Smooth muscle cell of the coronary artery (primary cell): Measurements from ENCODE around the gene LILRA1. TPM values are rescaled to one million over a fixed set of nuclear protein-coding genes. Genes with fewer than 3 reads are reported as not detected.

Source experiments
- total RNA-seq: library from RNA; depleted of rRNA; stranded (reverse); fragments of >200 nt; gene quantifications from 2 replicates; pipeline ENCODE4 v1.2.3, GENCODE V29; 2014; ENCODE audit warnings: low replicate concordance

Gene LILRA1
- not detected in 2 replicates for total RNA-seq

GRCh38 chr19:54593445-54593844 lies at the start of gene LILRA1:
Gene LILRA1, plus strand, starts transcription at chr19:54593632. Its CDS starts 613 bp downstream, at chr19:54594245.

DNA sequence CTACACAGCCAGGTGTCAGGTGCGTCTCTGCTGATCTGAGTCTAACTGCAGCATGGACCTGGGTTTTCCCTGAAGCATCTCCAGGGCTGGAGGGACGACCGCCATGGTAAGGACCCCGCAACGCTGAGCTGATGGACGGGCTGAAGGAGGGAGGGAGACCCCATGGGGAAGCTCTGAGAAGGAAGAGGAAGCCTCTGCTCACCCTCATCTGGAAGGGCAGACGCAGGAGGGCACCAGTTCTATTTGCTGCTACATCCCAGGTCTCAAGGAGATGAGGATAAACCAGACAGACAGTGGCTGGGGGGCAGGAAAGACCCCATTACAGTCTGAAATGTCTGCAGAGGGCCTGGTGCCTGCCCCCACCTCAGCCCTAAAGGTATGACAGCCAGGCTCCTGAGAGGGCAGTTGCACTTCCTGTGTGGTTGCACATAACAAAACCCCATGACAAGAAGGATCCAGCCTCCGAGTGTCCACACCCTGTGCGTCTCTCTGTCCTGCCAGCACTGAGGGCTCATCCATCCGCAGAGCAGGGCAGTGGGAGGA lies 20.0 kb upstream of the LILRA1 start, which contains the start of gene LILRA2:
Gene LILRA2 (plus strand): TSS at position 461 of the 543 bp plus-strand sequence. CDS start 89 bp downstream, outside the sequence.

GRCh38 chr19:54630262-54630661 lies 36.8 kb downstream of the LILRA1 start, which contains the start of gene LILRB1:
Gene LILRB1, plus strand, starts transcription at chr19:54630484. Its CDS starts 590 bp downstream, at chr19:54631074.

Other genes starting within 250 kb of the LILRA1 start
- gene LAIR1, start 228.7 kb upstream of the LILRA1 start, total RNA-seq: not detected in 2 replicates
- gene TTYH1, start 178.2 kb upstream of the LILRA1 start, total RNA-seq: not detected in 2 replicates
- gene LENG8, start 144.4 kb upstream of the LILRA1 start, total RNA-seq: 36.5 and 53.7 TPM in 2 replicates
- 5.4 and 14.1 TPM in 2 replicates for gene LENG9, start 129.9 kb upstream of the LILRA1 start, total RNA-seq
- gene CDC42EP5, start 120.3 kb upstream of the LILRA1 start, total RNA-seq: 2.9 and 41.0 TPM in 2 replicates
- gene LAIR2, start 90.8 kb upstream of the LILRA1 start, total RNA-seq: not detected in 2 replicates
- not detected in 2 replicates for gene LILRA2, start 19.8 kb upstream of the LILRA1 start, total RNA-seq
- gene LILRB1, start 36.9 kb downstream of the LILRA1 start, total RNA-seq: not detected in 2 replicates
- not detected in 2 replicates for gene LILRB4, start 69.4 kb downstream of the LILRA1 start, total RNA-seq
- not detected in 2 replicates for gene KIR3DL3, start 130.8 kb downstream of the LILRA1 start, total RNA-seq
- gene KIR2DL3, start 144.9 kb downstream of the LILRA1 start, total RNA-seq: not detected in 2 replicates
- gene KIR2DL1, start 176.2 kb downstream of the LILRA1 start, total RNA-seq: not detected in 2 replicates
- not detected in 2 replicates for gene KIR2DL4, start 210.0 kb downstream of the LILRA1 start, total RNA-seq
- not detected in 2 replicates for gene KIR3DL1, start 222.8 kb downstream of the LILRA1 start, total RNA-seq
- not detected in 2 replicates for gene KIR2DS4, start 239.0 kb downstream of the LILRA1 start, total RNA-seq